ENCODE results near the gene HIPK2. TPM values are rescaled to one million over a fixed set of nuclear protein-coding genes. Genes with fewer than 3 reads are reported as not detected.

Gene HIPK2
- total and polyA plus RNA-seq, 2 of the 4 experiments (the other 2 are of a cell fraction) = 22.0 to 27.1 TPM

DNA sequence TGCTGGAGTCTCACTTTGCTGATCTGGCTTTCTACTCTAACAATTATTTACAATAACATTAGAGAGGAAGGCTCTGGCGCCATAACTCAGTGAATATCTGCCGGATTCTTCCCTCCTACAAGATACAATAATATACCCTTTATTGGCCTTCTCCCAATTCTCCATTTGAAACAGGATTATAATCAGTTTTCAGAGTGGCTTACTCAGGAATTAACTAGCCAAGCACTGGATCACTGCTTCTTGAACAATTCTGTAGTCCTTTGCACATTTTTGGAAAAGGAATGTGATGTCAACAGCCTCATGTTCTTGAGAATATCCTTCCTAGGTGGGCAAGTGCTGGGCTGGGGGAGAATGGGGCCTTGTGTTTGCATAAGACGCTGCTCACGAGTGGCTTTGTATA is 125.9 kb downstream of the HIPK2 start (continued):
- TF ChIP-seq BHLHE40 (IDR thresholded peaks at IDR 0.05; ENCODE audit: low read depth, low read length) (no peak), USF2 (IDR thresholded peaks at IDR 0.05; ENCODE audit: low read depth, low read length) (no peak), MAZ (IDR thresholded peaks at IDR 0.05; ENCODE audit: borderline replicate concordance, low read depth, low read length) (no peak), CEBPB (IDR thresholded peaks at IDR 0.05; ENCODE audit: low read depth, low read length) (no peak)

DNA sequence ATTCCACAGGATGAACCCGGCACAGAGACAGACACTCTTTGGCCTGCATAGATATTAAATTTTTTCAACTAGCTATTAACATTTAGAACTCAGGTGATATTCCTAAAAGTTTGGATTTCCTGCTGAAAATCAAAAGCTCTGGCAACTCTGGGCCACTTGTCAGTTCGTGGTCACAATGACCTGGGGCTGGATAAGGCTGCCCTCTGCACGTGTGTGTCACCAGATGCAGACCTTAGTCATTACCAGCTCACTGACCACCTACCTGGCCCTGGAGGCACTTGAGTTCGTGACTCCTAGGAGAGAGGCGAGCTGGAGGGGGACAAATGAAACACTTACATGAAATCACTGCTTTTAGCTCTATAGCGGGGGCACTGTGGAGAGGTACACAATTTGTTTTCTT is 126.5 kb downstream of the HIPK2 start:
- peaks cover 71% of the 10 kb centered on the region for H4K20me1 ChIP-seq (ENCODE audit: insufficient read depth, low read length)
- no peak overlapping the region for H4K91ac ChIP-seq (ENCODE audit: insufficient read depth, low read depth, low read length)
- H3K56ac ChIP-seq (ENCODE audit: extremely low read depth, insufficient read depth, low read length) = no peak overlapping the region
- H3K4ac ChIP-seq (ENCODE audit: low read depth, low read length) = no peak overlapping the region
- DNase-seq (peak; percentile 35), ATAC-seq (ENCODE audit: low read depth) (no peak)
- H2BK15ac ChIP-seq (ENCODE audit: low read depth, low read length) = no peak overlapping the region
- H3K27me3 ChIP-seq (ENCODE audit: control insufficient read depth, insufficient read depth, low read length) = no peaks in the 10 kb centered on the region
- H4K5ac ChIP-seq (ENCODE audit: low read depth, low read length) = no peak overlapping the region
- no peak overlapping the region for H3K23ac ChIP-seq (ENCODE audit: low read depth, low read length)
- H3K9me1 ChIP-seq (ENCODE audit: insufficient read depth, low read length) = peaks cover 44% of the 10 kb centered on the region
- H3K4me1 ChIP-seq (ENCODE audit: control insufficient read depth, insufficient read depth, low read length) = peaks cover 25% of the 10 kb centered on the region
- CTCF ChIA-PET = interaction anchor here (0.6 kb wide), 1 partner anchor 12 kb away, joined by 3 read pairs; no protein-coding TSS in a partner anchor
- no peak overlapping the region for H4K8ac ChIP-seq (ENCODE audit: low read depth in 2 of 2, low read length in 2 of 2)
- no peak overlapping the region for H2BK120ac ChIP-seq (ENCODE audit: low read depth, low read length)
- no peak overlapping the region for H3K4me3 ChIP-seq (ENCODE audit: insufficient read depth, low read depth, low read length)
- H3K14ac ChIP-seq (replicated peaks; ENCODE audit: low read depth, low read length) = no peak overlapping the region
- H3K79me1 ChIP-seq (ENCODE audit: low read depth in 1 of 2, low read length in 2 of 2) = peaks cover 42 to 92% of the 10 kb centered on the region in 2 experiments
- no peak overlapping the region for H2AFZ ChIP-seq (replicated peaks; ENCODE audit: low read length, poor library complexity)
- no peak overlapping the region for H3K4me2 ChIP-seq (ENCODE audit: low read depth, low read length)
- H2AK9ac ChIP-seq (replicated peaks; ENCODE audit: low read depth, low read length, poor library complexity) = no peak overlapping the region
- no peaks in the 10 kb centered on the region for H3K9me3 ChIP-seq (ENCODE audit: control insufficient read depth, insufficient read depth, low read length)
- H3K9ac ChIP-seq (ENCODE audit: low read depth, low read length) = no peak overlapping the region
- H2AK5ac ChIP-seq (ENCODE audit: low read depth, low read length) = no peak overlapping the region
- no TSS peak for BruUV-seq (replicated peaks)
- in situ Hi-C loops (cut with MboI; ENCODE audit: low sequenced_read_pairs) = no loop called here
- TF ChIP-seq BHLHE40 (IDR thresholded peaks at IDR 0.05; ENCODE audit: low read depth, low read length) (peak; percentile 92), CHD1 (IDR thresholded peaks at IDR 0.05; ENCODE audit: low read depth, low read length) (no peak)
- H2BK5ac ChIP-seq (ENCODE audit: low read depth, low read length, poor library complexity, severe bottlenecking) = no peak overlapping the region
- H3K36me3 ChIP-seq (ENCODE audit: control insufficient read depth, insufficient read depth, low read length) = peaks cover 32% of the 10 kb centered on the region
- WGBS, 2 experiments (ENCODE audit: extremely low coverage in 2 of 2, insufficient read length in 1 of 2) = no CpG with 5 or more reads among the region's 6 CpGs
- H2BK20ac ChIP-seq (ENCODE audit: low read depth, low read length) = no peak overlapping the region
- intact Hi-C loops (cut with micrococcal nuclease) = no loop called here
- no peak overlapping the region for H3K27ac ChIP-seq (ENCODE audit: insufficient read depth, low read length)
- H3K18ac ChIP-seq (ENCODE audit: low read depth, low read length) = no peak overlapping the region
- dilution Hi-C loops (cut with HindIII; ENCODE audit: low sequenced_read_pairs, unreplicated experiment) = no loop called here
- POLR2A ChIA-PET (ENCODE audit: unreplicated experiment) = no interaction called here

Data from IMR-90 (cell line).